ENCODE measurements around the gene SH3RF1.
"Not testable (repeated sequence)": the region's sequence is repeated elsewhere in the genome, so short reads cannot be mapped to it uniquely, and the experiment has no call there.

GRCh38 chr4:169197206-169197605 lies 73.5 kb downstream of the SH3RF1 start:
- not testable (repeated sequence) for TF ChIP-seq CTCF, POLR2A, POLR2AphosphoS5, EP300 (IDR thresholded peaks at IDR 0.05)

All from sigmoid colon (tissue), 4 donors.